OCI-LY3 (cell line): ENCODE measurements around the gene ERBB3.

ENCODE experiments used
- H2AFZ ChIP-seq: fragments of 200-600, 300-600 bp; shearing (Covaris generic); 2 replicates; pipeline ENCODE4 v1.6.0; 2014; ENCODE audit warnings: antibody characterized with exemption, low read depth, low read length
- H3K27ac ChIP-seq: fragments of 200-600, 300-600 bp; sonication (generic); 2 replicates; pipeline ENCODE4 v1.5.1; 2014; ENCODE audit warnings: mild to moderate bottlenecking, low read length, moderate library complexity, mixed read lengths
- H3K27me3 ChIP-seq: fragments of 200-600, 300-600 bp; sonication (generic); 2 replicates; pipeline ENCODE4 v1.6.1; 2014; ENCODE audit warnings: low read depth, low read length, mixed read lengths
- H3K36me3 ChIP-seq: fragments of 200-600, 300-600 bp; sonication (generic); replicated peaks from 2 replicates; pipeline ENCODE3; 2014; ENCODE audit warnings: low read depth, low read length, mixed read lengths
- H3K4me1 ChIP-seq: fragments of 300-600, 200-600 bp; sonication (generic); 2 replicates; pipeline ENCODE4 v1.6.1; 2014; ENCODE audit warnings: low read length, mixed read lengths
- H3K4me2 ChIP-seq: fragments of 200-600, 300-600 bp; sonication (generic); 2 replicates; pipeline ENCODE4 v1.6.1; 2014; ENCODE audit warnings: low read length, mixed read lengths
- H3K4me3 ChIP-seq: fragments of 300-600, 200-600 bp; sonication (generic); 2 replicates; pipeline ENCODE4 v1.5.1; 2014; ENCODE audit warnings: antibody characterized with exemption, mild to moderate bottlenecking, low read length, moderate library complexity
- H3K79me2 ChIP-seq: fragments of 300-600, 200-600 bp; shearing (Covaris generic); 2 replicates; pipeline ENCODE4 v1.6.1; 2014; ENCODE audit warnings: mild to moderate bottlenecking, low read length, mixed read lengths
- H3K9ac ChIP-seq: fragments of 300-600, 200-600 bp; shearing (Covaris generic); 2 replicates; pipeline ENCODE4 v1.6.0; 2014; ENCODE audit warnings: mild to moderate bottlenecking, low read length, moderate library complexity
- H3K9me3 ChIP-seq: fragments of 200-600, 300-600 bp; shearing (Covaris generic); 2 replicates; pipeline ENCODE4 v1.6.1; 2014; ENCODE audit warnings: low read length, mixed read lengths; ENCODE audit not compliant: insufficient read depth
- H4K20me1 ChIP-seq: fragments of 200-600, 300-600 bp; sonication (generic); 2 replicates; pipeline ENCODE4 v1.6.1; 2016; ENCODE audit warnings: low read length, mixed read lengths; ENCODE audit not compliant: insufficient read depth
- EZH2phosphoT487 ChIP-seq: fragments of 200-600 bp; shearing (Covaris generic); IDR thresholded peaks from 2 replicates; pipeline ENCODE4 v1.6.1; 2018; ENCODE audit warnings: antibody characterized with exemption, mixed run types, low read depth
- TF ChIP-seq, protein P1 (sequence below): fragments of 200-600, 300-600 bp; sonication (generic); IDR thresholded peaks from 2 replicates; pipeline ENCODE4 v1.5.1; 2014; ENCODE audit warnings: antibody characterized with exemption, low read length, low read depth

ERBB3 gene

DNA sequence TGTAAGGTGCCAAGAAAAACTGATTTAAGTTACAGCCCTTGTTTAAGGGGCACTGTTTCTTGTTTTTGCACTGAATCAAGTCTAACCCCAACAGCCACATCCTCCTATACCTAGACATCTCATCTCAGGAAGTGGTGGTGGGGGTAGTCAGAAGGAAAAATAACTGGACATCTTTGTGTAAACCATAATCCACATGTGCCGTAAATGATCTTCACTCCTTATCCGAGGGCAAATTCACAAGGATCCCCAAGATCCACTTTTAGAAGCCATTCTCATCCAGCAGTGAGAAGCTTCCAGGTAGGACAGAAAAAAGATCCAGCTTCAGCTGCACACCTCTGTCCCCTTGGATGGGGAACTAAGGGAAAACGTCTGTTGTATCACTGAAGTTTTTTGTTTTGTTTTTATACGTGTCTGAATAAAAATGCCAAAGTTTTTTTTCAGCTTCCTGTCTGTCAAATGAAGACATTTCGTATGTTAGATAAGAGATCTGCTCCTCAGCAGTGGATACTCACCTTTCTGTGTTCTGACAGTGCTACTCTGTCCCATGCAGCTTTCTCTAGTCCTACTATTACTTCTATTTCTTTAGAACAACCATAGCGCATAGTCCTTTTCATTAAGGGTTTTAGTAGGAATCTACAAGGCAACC, 23.2 kb downstream of the ERBB3 start:
- H3K9ac ChIP-seq, result peak overlapping the region; percentile 94
- TF ChIP-seq, protein P1, sequence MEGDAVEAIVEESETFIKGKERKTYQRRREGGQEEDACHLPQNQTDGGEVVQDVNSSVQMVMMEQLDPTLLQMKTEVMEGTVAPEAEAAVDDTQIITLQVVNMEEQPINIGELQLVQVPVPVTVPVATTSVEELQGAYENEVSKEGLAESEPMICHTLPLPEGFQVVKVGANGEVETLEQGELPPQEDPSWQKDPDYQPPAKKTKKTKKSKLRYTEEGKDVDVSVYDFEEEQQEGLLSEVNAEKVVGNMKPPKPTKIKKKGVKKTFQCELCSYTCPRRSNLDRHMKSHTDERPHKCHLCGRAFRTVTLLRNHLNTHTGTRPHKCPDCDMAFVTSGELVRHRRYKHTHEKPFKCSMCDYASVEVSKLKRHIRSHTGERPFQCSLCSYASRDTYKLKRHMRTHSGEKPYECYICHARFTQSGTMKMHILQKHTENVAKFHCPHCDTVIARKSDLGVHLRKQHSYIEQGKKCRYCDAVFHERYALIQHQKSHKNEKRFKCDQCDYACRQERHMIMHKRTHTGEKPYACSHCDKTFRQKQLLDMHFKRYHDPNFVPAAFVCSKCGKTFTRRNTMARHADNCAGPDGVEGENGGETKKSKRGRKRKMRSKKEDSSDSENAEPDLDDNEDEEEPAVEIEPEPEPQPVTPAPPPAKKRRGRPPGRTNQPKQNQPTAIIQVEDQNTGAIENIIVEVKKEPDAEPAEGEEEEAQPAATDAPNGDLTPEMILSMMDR, result no peak
- no peak for TF ChIP-seq EZH2phosphoT487

DNA sequence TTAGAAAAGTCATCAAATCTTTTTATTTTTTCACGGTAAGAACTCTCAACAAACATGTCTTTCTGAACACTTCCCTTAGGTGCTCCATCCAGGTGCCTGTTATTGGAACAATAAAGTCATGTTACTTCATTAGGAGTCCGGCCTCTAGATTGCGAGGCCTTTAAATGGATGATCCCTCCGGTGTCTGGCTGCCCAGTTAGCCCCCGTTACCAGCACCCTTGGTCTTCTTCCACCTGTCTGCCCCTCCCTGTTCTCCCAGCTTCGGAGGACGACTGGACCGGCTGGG, 23.8 kb downstream of the ERBB3 start:
- Histone ChIP-seq H3K27ac (peak overlapping the region; percentile 71), H2AFZ (peak overlapping the region; percentile 36), H3K27me3 (no peaks in the 10 kb centered on the region), H3K9me3 (no peaks in the 10 kb centered on the region), H4K20me1 (peaks cover 12% of the 10 kb centered on the region), H3K4me2 (peak overlapping the region; percentile 88), H3K36me3 (peaks cover 32% of the 10 kb centered on the region), H3K4me1 (peaks cover 19% of the 10 kb centered on the region), H3K9ac (peak overlapping the region; percentile 94), H3K79me2 (peaks cover 53% of the 10 kb centered on the region), H3K4me3 (peak overlapping the region; percentile 84)
- no peak for TF ChIP-seq EZH2phosphoT487
- TF ChIP-seq, protein P1, result no peak

More for the DNA sequence above, 23.2 kb downstream of the ERBB3 start:
- peak overlapping the region; percentile 88 for H3K4me2 ChIP-seq
- peak overlapping the region; percentile 71; the same call in 1 of the 2 replicates for H3K27ac ChIP-seq
- peaks cover 50% of the 10 kb centered on the region for H3K79me2 ChIP-seq
- no peak overlapping the region for H2AFZ ChIP-seq
- H3K9me3 ChIP-seq, result no peaks in the 10 kb centered on the region
- no peaks in the 10 kb centered on the region for H3K27me3 ChIP-seq
- peaks cover 12% of the 10 kb centered on the region for H4K20me1 ChIP-seq
- H3K36me3 ChIP-seq, result peaks cover 27% of the 10 kb centered on the region
- peaks cover 19% of the 10 kb centered on the region for H3K4me1 ChIP-seq
- peak overlapping the region; percentile 84 for H3K4me3 ChIP-seq

DNA sequence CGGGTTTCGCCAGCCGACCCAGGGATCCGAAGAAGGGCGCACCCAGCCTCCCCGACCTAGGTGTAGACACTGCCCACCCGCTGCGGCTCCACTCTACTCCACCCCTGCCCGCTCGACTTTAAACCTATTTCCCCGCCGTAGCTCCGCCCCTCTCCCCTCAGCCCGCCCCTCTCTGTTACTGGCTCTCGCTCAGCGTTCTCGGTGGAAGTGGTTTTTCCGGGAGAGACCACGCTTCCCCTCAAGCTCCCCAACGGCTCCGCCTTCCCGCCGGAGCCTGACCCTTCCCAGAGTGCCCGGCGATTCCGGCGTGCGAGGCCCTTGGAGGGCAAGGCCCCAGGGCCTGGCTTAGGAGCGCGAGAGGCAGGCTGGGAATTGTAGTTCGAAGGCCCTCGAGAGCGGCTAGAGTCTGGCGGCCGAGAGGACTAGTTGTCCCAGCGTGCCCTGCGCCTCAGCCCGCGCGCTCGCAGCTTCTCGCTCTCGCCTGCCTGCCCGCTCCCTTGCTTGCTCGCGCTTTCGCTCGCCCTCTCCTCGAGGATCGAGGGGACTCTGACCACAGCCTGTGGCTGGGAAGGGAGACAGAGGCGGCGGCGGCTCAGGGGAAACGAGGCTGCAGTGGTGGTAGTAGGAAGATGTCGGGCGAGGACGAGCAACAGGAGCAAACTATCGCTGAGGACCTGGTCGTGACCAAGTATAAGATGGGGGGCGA, 24.3 kb downstream of the ERBB3 start, which contains the start of gene PA2G4:
Gene PA2G4 (plus strand): TSS at position 451 of the 706 bp plus-strand sequence. CDS start 179 bp downstream, at position 630.
- Histone ChIP-seq H3K9ac (peak within 1 kb of the TSS; percentile 94), H3K27me3 (no peaks in the 10 kb centered on the region), H2AFZ (peak within 1 kb of the TSS; percentile 44), H3K36me3 (peaks cover 34% of the 10 kb centered on the region), H3K4me1 (peaks cover 19% of the 10 kb centered on the region), H4K20me1 (peaks cover 12% of the 10 kb centered on the region), H3K79me2 (peaks cover 53% of the 10 kb centered on the region), H3K27ac (peak within 1 kb of the TSS; percentile 71), H3K4me3 (peak within 1 kb of the TSS; percentile 84), H3K9me3 (no peaks in the 10 kb centered on the region), H3K4me2 (peak within 1 kb of the TSS; percentile 100)
- TF ChIP-seq, protein P1, result no peak
- TF ChIP-seq EZH2phosphoT487, result no peak

DNA sequence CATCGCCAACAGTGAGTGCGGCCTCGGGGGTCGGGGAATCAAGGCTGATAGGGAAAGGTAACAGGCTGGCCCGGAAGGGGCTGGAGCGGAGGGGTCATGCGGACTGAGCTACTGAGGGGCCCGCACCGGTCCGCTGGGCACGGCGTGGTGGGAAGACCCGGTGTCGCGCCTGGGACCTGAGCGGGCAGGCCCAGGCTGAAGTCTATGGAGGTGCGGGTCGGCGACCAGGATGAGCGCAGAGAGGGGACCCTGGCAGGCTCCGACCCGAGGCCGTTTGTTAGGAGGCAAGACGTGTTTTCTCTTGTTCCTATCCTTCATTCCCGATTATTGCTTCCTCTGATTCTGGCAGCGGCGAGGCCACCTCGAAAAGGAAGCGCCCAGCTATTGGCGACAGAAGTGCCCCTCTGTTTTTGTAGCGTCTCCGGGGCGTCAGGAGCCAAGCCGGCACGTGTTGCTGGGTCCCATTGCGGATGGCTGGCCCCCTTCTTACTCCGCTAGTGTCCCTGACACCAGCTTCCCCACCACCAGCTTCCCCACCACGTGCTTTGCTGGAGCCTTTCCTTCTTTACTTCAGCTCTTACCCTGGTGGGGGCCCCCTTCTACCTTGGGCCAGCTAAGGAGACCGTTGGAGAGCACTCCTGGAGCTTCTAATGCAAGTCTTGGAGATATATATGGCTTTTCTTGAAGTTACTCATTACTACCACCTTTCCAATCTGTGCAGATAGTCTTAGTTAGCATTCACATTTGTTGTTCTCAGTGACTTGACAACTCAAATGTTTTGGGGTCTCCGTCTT, 25.0 kb downstream of the ERBB3 start:
- peaks cover 40% of the 10 kb centered on the region for H3K36me3 ChIP-seq
- no peak for TF ChIP-seq EZH2phosphoT487
- TF ChIP-seq, protein P1, result 0 out of 2 replicates have a peak, but pooled peaks have one; percentile 6
- H3K9me3 ChIP-seq, result no peaks in the 10 kb centered on the region
- H3K79me2 ChIP-seq, result peaks cover 53% of the 10 kb centered on the region
- H2AFZ ChIP-seq, result peak overlapping the region; percentile 44; the same call in 1 of the 2 replicates
- peaks cover 12% of the 10 kb centered on the region for H4K20me1 ChIP-seq
- H3K27ac ChIP-seq, result peak overlapping the region; percentile 71
- peak overlapping the region; percentile 94 for H3K9ac ChIP-seq
- H3K4me3 ChIP-seq, result peak overlapping the region; percentile 84
- H3K4me2 ChIP-seq, result peak overlapping the region; percentile 100
- H3K27me3 ChIP-seq, result no peaks in the 10 kb centered on the region
- peaks cover 19% of the 10 kb centered on the region for H3K4me1 ChIP-seq
